Measurements from ENCODE around the gene RNF43. TPM values are rescaled to one million over a fixed set of nuclear protein-coding genes. Genes with fewer than 3 reads are reported as not detected.

The RNF43 gene
- total RNA-seq, 2 donors from 2014 or later: 8.3 to 10.5 TPM

- Histone ChIP-seq H3K27me3 (no peaks in the 10 kb centered on the region), H3K4me1 (no peaks in the 10 kb centered on the region), H3K9me3 (no peaks in the 10 kb centered on the region), H3K4me3 (no peak overlapping the region), H3K36me3 (replicated peaks in 1 of 2; ENCODE audit: insufficient read depth in 1 of 2, low read depth in 2 of 2) (no peaks in the 10 kb centered on the region), H3K27ac (no peak overlapping the region)
- TF ChIP-seq CTCF (IDR thresholded peaks at IDR 0.05) (no peak), POLR2A (IDR thresholded peaks at IDR 0.05) (no peak)
- DNase-seq (no peak), ATAC-seq (no peak)
- intact Hi-C loops (cut with DNase I): no loop called here
- 76 to 83% methylated on average over 5 of the region's 5 CpGs for WGBS, 2 donors
These were observed 47.9 kb downstream of the RNF43 start for GRCh38 chr17:58369214-58370031.

GRCh38 chr17:58368860-58369213 is 48.5 kb downstream of the RNF43 start:
- no peak for DNase-seq
- no peak for TF ChIP-seq CTCF (IDR thresholded peaks at IDR 0.05)
- TF ChIP-seq POLR2A (IDR thresholded peaks at IDR 0.05): no peak
- no peaks in the 10 kb centered on the region for H3K9me3 ChIP-seq
- H3K27ac ChIP-seq: no peak overlapping the region
- no peak for ATAC-seq
- no peaks in the 10 kb centered on the region for H3K27me3 ChIP-seq
- intact Hi-C loops (cut with DNase I): no loop called here
- H3K4me1 ChIP-seq: no peaks in the 10 kb centered on the region
- H3K36me3 ChIP-seq (replicated peaks in 1 of 2; ENCODE audit: insufficient read depth in 1 of 2, low read depth in 2 of 2): peaks cover 0 to 2% of the 10 kb centered on the region in 2 donors
- 82 to 88% methylated on average over 3 of the region's 3 CpGs for WGBS, 2 donors
- H3K4me3 ChIP-seq: no peak overlapping the region

Other genes starting within 250 kb of the RNF43 start
- gene EPX, start 224.8 kb downstream of the RNF43 start, total RNA-seq: not detected
- gene MKS1, start 198.3 kb downstream of the RNF43 start, total RNA-seq: 10 to 100 TPM; 14.2 to 15.0 TPM
- not detected for gene LPO, start 178.9 kb downstream of the RNF43 start, total RNA-seq
- not detected for gene MPO, start 136.6 kb downstream of the RNF43 start, total RNA-seq
- gene TSPOAP1, start 88.7 kb downstream of the RNF43 start, total RNA-seq: 10 to 100 TPM; 21.0 to 22.7 TPM
- gene SUPT4H1, start 65.3 kb downstream of the RNF43 start, total RNA-seq: 10 to 100 TPM; 10.2 to 24.4 TPM
- not detected for gene HSF5, start 70.9 kb upstream of the RNF43 start, total RNA-seq
- 10 to 100 TPM; 21.3 to 39.6 TPM for gene MTMR4, start 97.1 kb upstream of the RNF43 start, total RNA-seq

Data from body of pancreas (tissue), 4 donors.